Left kidney (tissue), 8 donors: ENCODE data around the gene MCF2. TPM values are rescaled to one million over a fixed set of nuclear protein-coding genes. Genes with fewer than 3 reads are reported as not detected.
"Not testable (repeated sequence)": the region's sequence is repeated elsewhere in the genome, so short reads cannot be mapped to it uniquely, and the experiment has no call there.

Experiments
- DNase-seq: peaks from one replicate; pipeline ENCODE4 v3.0.0-alpha.2; 2013
- long read RNA-seq, 8 donors: transcript quantifications; one replicate each; lab custom pipeline, GENCODE V29; 2026
- polyA plus RNA-seq: library from polyadenylated mRNA; unstranded; fragments of 120-200 nt; gene quantifications from one replicate; pipeline ENCODE4 v1.2.1, GENCODE V29; 2013; ENCODE audit not compliant: insufficient read length

Gene MCF2, protein sequence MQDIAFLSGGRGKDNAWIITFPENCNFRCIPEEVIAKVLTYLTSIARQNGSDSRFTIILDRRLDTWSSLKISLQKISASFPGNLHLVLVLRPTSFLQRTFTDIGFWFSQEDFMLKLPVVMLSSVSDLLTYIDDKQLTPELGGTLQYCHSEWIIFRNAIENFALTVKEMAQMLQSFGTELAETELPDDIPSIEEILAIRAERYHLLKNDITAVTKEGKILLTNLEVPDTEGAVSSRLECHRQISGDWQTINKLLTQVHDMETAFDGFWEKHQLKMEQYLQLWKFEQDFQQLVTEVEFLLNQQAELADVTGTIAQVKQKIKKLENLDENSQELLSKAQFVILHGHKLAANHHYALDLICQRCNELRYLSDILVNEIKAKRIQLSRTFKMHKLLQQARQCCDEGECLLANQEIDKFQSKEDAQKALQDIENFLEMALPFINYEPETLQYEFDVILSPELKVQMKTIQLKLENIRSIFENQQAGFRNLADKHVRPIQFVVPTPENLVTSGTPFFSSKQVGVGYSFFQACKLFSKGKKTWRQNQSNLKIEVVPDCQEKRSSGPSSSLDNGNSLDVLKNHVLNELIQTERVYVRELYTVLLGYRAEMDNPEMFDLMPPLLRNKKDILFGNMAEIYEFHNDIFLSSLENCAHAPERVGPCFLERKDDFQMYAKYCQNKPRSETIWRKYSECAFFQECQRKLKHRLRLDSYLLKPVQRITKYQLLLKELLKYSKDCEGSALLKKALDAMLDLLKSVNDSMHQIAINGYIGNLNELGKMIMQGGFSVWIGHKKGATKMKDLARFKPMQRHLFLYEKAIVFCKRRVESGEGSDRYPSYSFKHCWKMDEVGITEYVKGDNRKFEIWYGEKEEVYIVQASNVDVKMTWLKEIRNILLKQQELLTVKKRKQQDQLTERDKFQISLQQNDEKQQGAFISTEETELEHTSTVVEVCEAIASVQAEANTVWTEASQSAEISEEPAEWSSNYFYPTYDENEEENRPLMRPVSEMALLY
- polyA plus RNA-seq = 1.3 TPM
- long read RNA-seq, donor 1 = 0 reads
- long read RNA-seq, donor 2 = 0 reads
- long read RNA-seq, donor 3 = 0 reads
- long read RNA-seq, donor 4 = 0 reads
- long read RNA-seq, donor 5 = 0 reads
- long read RNA-seq, donor 6 = 0 reads
- long read RNA-seq, donor 7 = 0 reads
- long read RNA-seq, donor 8 = 0 reads

DNA sequence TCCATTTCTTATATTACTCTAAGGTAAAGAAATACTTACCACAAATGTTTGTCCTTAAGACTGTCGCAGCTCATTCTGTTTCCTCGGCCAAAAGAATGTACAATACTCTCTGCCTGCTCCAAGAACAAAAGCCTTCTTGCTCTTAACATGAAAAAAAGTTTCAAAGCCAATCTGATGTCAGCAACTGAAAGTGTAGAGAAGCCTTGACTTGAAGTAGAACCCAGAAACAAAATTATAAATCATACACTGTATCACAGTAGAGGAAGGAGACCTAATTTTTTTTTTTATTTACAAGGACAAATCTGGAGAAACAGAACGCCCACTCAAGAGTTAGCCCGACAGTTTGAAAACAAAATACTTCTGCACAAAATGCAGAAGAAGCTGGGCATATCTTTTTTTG is at the start of gene MCF2:
Gene MCF2, minus strand, starts transcription at position 101 of the 400 bp plus-strand sequence. CDS start 56,423 bp downstream, outside the sequence.
- no peak for DNase-seq

DNA sequence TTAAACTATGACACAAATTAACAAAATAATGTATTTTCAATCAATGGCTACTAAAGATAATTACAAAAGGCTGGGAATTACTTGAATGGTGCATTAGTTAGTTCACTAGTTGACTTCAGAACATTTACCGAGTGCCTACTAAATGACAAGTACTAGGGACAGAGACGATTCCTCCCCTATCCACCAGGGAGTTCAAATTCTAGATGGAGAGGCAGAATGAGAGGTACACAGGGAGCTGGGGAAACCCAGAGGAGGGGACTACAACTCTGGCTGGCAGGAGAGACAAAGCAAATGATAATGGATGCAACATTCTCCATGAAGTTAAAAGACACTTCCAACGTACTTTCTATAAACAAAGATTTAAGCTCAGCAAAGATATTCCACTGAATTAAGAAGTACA is 43.1 kb upstream of the MCF2 start:
- DNase-seq = no peak

DNA sequence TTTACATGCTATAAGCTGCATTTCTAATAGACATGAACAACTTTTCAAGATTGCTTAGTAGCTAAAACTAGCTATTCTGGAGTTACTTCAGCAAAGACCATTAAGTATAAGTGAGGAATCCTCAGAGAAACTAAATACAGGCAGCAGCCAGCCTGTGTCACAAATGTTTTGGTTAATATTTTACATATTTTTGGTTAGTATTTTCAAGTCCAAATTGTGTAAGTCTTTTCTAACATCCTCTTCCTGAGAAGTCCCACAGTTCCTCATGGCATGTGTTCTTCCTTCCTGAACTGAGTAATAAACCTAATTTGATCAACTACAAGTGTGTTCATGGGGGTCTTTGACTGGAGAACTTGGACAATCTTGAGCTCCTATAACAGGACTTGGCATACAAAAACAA is 42.4 kb upstream of the MCF2 start:
- no peak for DNase-seq

DNA sequence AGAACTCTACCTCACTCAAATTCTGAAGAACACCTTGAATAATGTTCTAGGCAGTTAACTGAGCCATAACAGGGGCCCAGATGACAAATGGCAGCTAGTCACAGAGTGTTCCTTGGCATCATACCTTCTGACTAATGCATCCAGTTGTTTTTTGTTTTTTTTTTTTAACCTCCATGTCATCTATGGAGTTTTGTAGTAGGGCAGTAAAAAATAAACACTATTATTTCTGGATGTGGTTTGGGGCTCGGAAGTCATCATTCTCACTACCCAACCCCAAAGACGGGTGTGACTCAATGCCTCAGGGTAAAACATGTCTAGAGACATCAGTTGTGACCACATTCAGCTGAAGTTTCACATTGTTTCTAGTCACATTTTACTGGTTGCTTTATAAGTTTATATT is 31.2 kb upstream of the MCF2 start:
- DNase-seq = no peak

DNA sequence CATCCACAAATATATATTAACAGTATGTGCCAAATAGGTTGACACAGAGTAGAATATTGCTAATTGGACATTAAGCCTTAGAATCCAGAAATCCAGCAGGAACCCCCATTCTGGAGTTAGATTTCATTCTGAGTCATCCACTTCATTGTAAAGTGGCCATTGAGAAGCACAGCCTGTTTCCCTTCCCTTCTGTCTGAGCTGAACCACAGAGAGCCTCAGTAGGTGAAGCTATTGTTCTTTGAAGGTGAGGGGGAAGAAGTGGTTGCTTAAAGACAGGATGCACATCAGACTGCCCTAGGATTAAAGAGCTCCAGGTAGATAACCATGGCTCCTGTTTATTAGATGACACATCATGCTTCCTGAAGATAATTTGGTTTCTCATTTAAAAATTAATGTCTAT is 30.6 kb upstream of the MCF2 start:
- DNase-seq = no peak

DNA sequence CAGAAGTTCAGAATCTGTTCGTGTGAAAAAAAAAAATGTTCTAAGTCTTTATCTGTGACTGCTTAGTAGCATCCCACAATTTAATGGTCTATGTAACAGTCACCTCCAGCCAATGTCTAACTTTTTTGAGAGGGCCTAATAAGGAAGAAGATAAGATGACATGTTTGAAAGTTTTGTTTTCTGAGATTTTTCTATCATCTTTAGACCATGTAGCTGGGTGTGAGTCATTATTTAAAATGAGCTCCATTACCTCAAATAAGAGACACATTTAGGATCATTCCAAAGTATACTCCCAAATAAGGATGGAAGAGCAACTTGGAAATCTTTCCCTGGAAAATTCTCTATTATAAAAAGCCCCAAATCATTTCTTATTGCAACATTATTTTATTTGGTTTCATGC is 28.2 kb upstream of the MCF2 start:
- DNase-seq = no peak

DNA sequence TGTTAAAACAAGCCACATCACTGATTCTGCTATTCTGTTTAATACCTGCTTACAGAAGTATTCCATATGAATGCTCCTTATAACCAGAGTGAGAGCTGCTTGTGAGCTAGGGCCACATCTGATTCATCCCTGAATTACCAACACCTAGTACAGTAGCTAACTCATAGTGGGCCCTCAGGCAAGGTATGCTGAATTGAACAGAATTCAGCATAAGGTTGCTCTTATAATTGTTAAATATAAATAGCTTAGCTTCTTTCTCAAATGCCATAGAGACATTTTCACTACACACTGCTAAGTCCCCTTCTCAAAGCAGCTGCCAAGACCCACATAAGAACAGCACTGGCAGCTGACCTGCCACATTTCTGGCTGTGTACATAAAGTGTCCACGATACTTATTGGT is 27.0 kb upstream of the MCF2 start:
- DNase-seq = no peak

DNA sequence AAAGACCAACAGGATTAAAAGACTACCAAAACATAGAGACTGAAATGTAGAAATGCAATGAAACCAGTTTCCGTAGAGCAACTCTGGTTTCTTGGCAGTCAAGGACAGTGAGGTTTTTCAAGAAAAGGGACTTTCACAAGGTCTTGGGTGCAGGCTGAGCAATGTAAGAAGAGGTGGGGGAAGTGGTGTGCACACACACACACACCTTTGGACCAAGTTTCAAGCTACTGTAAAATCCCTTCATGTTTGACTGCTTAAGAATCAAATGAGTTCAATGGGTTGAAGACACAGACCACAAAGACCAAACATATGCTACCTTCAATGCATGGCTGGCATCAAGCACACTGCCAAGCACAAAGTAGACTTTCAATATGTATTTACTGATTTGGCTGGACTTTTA is 17.8 kb upstream of the MCF2 start:
- no peak for DNase-seq

DNA sequence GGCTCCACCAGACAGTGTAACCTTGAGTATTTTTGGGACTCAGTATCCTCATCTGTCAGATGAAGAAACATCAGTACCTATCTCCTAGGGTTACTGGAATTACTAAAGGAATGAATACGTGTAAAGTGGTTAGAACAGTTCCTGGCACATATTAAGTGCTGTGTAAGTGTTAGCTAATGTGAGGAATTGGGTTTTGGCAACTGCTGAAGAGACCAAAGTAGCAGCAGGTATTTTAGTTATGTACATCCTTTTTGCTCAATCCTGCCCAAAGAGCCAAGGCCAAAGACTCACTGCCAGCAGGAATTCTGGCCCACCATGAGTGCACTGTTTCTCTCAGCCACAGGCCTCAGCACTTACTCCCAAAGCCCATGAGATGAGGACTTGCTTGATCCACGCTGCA is 16.7 kb upstream of the MCF2 start:
- DNase-seq = no peak

DNA sequence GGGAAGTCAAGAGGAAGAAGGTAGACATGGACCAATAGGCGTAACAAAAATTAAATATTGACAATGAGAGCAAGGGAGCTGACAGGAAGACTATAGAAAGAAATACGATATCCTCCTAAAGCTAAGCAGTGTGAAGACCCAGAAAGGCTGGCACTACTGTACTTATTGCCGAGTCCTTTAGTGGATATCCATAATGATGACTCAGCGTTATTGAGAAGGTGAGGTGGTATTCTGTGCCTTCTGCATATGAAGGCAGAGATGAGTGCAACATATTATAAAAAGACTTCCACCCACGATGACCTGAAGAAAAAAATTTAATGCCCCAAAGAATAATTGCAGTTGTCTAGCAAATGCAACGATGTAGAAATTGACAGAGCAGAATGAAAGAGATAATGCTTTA is 13.0 kb upstream of the MCF2 start:
- DNase-seq = no peak

DNA sequence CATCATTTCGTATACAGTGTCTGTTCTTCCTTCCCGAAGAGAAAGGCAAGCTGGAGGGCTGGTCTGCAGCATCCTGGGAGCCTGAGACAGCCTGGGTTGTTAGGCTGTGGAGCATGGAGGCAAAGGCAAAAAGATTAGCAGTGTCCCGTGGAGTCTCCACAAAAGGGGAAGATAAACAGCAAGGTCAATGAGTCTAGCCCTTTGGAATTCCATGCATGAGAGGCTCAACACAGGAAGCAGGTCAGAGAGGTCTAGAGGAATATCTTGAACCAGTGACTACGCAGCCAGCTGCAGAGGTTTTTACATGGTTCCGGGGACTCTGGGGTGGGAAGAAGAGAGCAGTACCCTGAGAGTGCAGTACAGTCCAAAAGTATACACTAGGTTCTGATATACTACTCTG is 12.2 kb upstream of the MCF2 start:
- DNase-seq = no peak

DNA sequence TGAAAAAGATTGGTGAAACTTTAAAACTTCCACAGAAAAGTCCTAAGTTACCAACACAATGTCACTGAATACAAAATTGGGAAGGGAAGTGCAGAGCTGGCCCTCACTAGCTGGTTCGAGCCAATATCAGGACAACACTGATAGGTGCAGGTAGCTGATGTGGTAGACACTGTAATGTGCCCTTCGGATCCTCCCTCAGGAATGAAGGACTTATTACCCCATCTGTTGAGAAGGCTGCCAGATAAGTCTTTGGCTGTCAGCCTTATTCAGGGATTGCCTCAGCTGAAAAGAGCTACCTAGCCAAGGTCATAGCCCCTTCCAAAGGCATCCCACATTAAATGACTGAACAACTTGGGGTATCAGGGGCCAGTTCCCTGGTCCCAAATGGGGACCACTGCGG is 5.3 kb downstream of the MCF2 start:
- no peak for DNase-seq

DNA sequence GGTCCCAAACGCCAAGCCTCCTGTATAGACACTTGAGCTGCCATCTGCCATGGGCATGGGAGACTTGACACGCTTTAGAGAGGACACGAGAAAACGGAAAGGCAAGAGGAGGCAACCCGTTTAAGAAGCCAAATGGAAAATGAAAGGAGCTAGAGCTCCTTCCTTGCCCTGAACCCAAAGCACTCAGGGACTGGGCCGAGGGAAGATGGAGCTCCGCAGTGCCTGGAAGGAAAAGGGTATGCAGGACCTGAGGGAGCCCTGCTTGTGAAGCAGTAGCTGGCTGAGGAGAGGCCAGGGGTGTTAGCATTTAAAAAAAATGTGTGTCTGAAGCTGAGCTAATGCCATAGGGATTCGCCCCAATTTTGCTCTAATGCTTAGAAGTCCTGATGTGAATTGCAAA is 15.1 kb downstream of the MCF2 start:
- DNase-seq = no peak

DNA sequence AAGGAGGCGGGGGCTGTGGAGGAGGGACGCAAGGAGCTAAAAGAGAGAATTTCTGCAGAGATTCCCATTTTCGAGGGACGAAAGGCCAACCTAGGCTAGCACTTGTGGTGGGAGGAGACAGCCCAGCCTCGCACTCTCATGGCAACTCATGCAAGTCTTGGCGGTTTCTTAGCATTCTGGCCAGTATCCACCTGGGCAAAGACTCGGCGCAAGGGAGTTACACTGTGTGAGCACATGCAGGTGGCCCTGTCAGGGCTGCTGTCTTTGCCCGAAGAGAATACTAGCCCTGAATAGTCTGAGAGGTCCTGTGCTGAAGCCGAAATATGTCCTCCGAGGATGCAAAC is 15.5 kb downstream of the MCF2 start:
- DNase-seq = no peak

DNA sequence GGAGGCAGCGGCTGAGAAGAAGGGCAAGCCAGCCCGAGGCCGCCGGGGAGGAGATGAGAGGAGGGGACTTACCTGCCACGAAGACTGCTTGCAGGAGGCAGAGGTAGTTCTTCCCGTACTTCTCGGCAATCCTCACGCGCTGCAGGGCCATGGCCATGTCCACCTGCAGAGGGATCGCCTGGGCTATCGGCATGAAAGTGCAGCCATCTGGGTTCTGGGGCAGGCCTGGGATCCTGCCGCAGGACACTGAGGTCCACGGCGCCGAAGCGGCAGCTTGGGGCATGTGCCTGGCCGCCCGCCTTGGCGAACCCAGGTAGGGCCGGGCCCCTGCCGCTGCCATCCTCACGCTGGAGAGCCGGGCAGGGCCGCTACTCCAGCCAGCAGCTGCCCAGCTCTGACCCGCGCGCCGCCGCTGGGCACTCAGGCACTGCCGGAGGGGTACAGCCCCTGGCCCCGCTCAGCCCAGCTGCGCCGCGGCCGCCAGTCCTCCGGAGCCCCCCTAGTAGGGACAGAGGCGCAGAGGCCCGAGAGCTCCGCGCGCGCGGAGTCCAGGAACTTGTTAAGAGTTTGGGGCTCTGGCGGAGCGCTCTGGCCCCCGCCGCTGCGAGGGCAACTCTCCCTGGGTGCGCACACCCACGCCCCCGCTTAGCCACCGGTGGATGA is 16.0 kb downstream of the MCF2 start:
- DNase-seq = no peak

DNA sequence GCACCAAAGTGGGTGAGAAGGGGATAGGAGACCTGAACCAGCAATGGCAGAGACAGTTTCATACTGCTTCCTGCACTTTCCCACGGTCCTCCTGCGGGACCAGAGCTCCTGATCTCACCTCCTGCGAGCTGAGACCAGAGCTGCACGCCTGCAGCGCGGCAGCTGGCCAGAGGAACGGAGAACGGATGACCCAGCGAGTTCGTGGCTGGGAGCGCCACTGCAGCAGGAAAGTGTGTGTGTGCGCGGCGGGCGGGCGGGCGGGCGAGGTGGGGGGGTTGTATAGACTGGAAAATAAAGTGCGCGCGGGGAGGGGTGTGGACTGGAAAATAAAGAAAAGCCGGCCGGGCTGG is 16.5 kb downstream of the MCF2 start:
- no peak for DNase-seq

DNA sequence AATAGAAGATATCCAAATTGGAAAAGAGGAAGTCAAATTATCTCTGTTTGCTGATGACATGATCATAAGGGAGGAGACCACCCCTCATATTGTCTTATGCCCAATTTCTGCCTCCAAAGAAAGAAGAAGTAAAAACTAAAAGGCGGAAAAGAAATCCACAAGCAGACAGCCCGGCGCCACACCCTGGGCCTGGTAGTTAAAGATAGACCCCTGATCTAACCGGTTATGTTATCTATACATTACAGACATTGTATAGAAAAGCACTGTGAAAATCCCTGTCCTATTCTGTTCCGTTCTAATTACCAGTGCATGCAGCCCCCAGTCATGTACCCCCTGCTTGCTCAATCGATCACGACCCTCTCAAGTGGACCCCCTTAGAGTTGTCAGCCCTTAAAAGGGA is 22.8 kb downstream of the MCF2 start:
- not testable (repeated sequence) for DNase-seq

DNA sequence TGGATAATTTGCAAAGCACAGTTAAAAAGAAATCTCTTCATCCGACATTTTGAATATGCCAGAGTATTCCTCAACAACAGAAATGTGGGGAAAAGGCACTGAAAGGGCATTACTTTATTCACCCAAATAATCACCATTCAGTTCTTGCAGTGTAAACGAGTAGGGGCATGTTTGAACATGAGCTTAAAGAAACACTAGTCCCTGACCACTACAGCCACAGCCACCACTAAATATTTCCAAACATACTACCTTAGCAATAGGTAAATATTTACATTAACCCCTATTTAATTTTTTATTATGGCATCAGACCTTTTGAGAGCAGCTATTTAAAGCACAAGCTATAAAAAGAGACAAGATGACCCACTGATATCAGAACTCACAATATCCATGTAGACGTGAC is 27.6 kb downstream of the MCF2 start:
- DNase-seq = no peak

DNA sequence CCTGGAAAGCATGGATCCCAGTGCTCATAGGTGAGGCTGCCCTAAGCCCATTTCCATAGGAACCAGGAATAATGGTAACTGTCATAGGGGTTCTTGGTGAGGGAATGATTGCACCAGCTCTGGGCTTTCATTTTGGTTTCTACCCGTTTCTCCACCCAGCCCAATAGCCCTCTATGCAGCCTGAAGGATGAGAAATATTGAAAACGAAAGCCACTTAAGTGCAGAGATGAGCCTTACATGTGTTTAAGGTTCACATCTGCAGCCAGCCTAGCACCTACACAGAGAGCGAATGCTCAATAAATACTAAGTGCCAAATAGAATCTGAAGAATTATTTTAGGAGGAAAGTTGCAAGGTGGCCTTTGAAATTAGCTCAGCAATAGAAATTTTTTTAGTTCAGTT is 60.4 kb downstream of the MCF2 start:
- DNase-seq = no peak

DNA sequence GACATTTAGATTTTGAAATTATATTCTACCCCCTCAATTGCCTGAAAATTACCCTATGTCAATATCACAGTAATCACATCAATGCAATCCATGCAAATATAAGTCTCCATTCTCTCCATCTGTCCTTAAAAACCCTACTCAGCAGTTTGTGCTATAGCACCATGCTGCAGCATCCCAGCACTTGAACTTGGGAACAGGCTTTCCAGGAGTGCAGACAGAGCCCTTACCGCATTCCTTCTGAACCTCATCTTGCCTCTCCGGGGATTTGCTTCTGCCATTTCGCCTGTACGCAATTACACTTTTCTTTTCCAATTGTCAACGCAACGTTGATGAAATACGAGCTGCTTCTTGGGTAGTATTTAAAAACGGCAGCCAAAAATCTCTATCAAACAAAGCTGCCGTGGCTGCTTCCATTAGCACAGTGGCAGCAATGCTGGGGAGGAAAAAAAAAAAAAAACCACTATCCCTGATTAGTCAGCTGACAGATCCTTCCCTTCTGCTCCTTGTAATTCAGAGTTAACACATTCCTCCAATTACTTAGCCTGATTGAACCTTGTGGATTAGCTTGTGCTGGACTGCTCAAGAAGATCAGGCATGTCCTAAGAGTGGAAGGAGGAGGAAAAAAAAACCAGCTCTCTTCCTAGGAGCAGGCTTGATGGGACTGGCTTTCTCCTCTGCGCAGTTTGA is 65.6 kb downstream of the MCF2 start:
- DNase-seq = no peak

DNA sequence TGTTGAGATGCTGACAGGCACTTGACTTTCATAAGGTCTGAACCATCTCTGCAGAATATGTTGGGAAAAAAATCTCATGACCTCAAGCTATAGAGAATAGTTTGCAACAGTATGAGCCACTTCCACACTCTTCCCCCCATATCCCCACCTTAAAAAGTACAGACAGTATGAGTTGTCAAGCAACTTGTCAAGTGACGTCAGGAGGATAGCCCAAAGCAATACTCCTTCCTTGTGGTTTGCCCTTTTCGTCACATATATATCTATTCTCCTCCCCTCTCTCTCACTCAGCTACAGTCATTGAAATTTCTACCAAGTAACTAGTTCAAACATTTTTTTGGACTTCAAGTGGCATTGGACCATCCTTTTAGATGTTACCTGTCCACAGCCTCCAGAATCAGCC is 67.7 kb downstream of the MCF2 start:
- no peak for DNase-seq

DNA sequence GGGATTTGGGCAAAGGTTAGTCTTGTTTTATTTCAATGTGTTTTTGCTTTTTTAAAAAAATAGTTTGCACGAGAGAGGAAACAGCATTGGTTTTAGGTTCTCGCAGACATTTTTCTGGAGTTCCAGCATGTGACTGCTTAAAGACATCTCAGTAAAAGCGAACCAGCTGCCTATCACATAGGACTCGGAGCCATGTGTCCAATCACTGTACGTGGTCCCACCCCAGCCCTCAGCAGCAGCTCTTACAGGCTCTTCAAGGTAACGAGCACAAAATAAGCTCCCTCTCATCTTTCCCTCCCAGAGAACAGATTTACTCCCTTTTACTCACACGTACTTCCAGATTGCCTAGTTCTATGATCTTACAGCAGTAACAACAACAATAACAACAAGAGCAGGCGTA is 68.7 kb downstream of the MCF2 start:
- no peak for DNase-seq
